A549 (cell line): ENCODE results near the gene TRAK2. TPM values are rescaled to one million over a fixed set of nuclear protein-coding genes. Genes with fewer than 3 reads are reported as not detected.

ENCODE experiments used
- ATAC-seq, 2 experiments: fragments of 200-7000 bp in 1 of 2; fragments of >200 bp in 1 of 2; cut with Nextera tagmentation in 1 of 2; cut with Tn5 transposase in 1 of 2; 3 replicates each; pipeline versions ENCODE4 v1.8.0 to v1.9.1; 2018 to 2020; ENCODE audit warnings: mild to moderate bottlenecking in 1 of 2, moderate library complexity in 1 of 2
- CTCF ChIA-PET: fragments of 300-600 bp; sonication (Branson Sonifier 250); formaldehyde crosslinking; extraction: SDS; loops from one replicate; lab custom pipeline; 2021; ENCODE audit warnings: antibody characterized with exemption, inconsistent platforms; lab: Yijun Ruan, JAX
- POLR2A ChIA-PET: fragments of 350-600 bp; formaldehyde crosslinking; extraction: SDS; loops from one replicate; lab custom pipeline; 2021; ENCODE audit warnings: antibody characterized with exemption, inconsistent platforms; lab: Yijun Ruan, JAX
- DNase-seq, 2 experiments: peaks; one replicate each; pipeline versions ENCODE4 v3.0.0 to v3.0.0-alpha.2; 2011 to 2016; ENCODE audit warnings: low read depth in 1 of 2, low spot score in 1 of 2
- FAIRE-seq: peaks from 2 replicates; lab custom pipeline; 2011; peaks lifted over from hg19 to GRCh38; lab: Jason Lieb, UNC
- H3K27ac ChIP-seq, 2 experiments: fragments of >200 bp; sonication (Bioruptor Twin); formaldehyde crosslinking; 3 replicates each; pipeline ENCODE4 v1.5.1; 2016 to 2017
- H3K4me1 ChIP-seq: fragments of >200 bp; sonication (Bioruptor Twin); formaldehyde crosslinking; 3 replicates; pipeline ENCODE4 v1.6.1; 2016
- H3K4me2 ChIP-seq: fragments of >200 bp; sonication (Bioruptor Twin); formaldehyde crosslinking; 3 replicates; pipeline ENCODE4 v1.6.1; 2016
- H3K4me3 ChIP-seq: fragments of >200 bp; sonication (Bioruptor Twin); formaldehyde crosslinking; 3 replicates; pipeline ENCODE4 v1.5.1; 2016
- H3K9me3 ChIP-seq: fragments of >200 bp; sonication (Bioruptor Twin); formaldehyde crosslinking; 3 replicates; pipeline ENCODE4 v1.6.1; 2016
- BCL3 ChIP-seq: fragments of >200 bp; sonication (Bioruptor Twin); formaldehyde crosslinking; IDR thresholded peaks from 3 replicates; pipeline ENCODE4 v1.6.1; 2016
- CBX8 ChIP-seq: fragments of 200-600 bp; sonication (generic); IDR thresholded peaks from 2 replicates; pipeline ENCODE4 v1.6.1; 2016
- EHF ChIP-seq: fragments of 250-450 bp; sonication (Bioruptor Pico); IDR thresholded peaks from 2 replicates; pipeline ENCODE4 v1.5.0; 2020; ENCODE audit warnings: mild to moderate bottlenecking
- FOSB ChIP-seq: fragments of 250-450 bp; sonication (Bioruptor Pico); IDR thresholded peaks from 2 replicates; pipeline ENCODE4 v1.5.0; 2020; ENCODE audit warnings: mild to moderate bottlenecking, moderate library complexity
- FOXS1 ChIP-seq: fragments of 250-450 bp; sonication (Bioruptor Pico); IDR thresholded peaks from 2 replicates; pipeline ENCODE4 v1.5.0; 2020; ENCODE audit warnings: mild to moderate bottlenecking, moderate library complexity
- HMGXB4 ChIP-seq: fragments of 250-450 bp; sonication (Bioruptor Pico); IDR thresholded peaks from 2 replicates; pipeline ENCODE4 v1.5.0; 2021; ENCODE audit warnings: mild to moderate bottlenecking, moderate library complexity, borderline replicate concordance
- HOXB5 ChIP-seq: fragments of 250-450 bp; sonication (Bioruptor Pico); IDR thresholded peaks from 2 replicates; pipeline ENCODE4 v1.5.0; 2020; ENCODE audit warnings: mild to moderate bottlenecking, moderate library complexity
- KDM5A ChIP-seq: fragments of 200-600 bp; sonication (generic); IDR thresholded peaks from 2 replicates; pipeline ENCODE4 v1.6.1; 2016; ENCODE audit warnings: antibody characterized with exemption, mild to moderate bottlenecking
- MAZ ChIP-seq: fragments of 150-350 bp; IDR thresholded peaks from 2 replicates; pipeline ENCODE4 v1.6.1; 2014; ENCODE audit warnings: antibody characterized with exemption, low read depth, low read length, borderline replicate concordance
- NPAS2 ChIP-seq: fragments of 250-450 bp; sonication (Bioruptor Pico); IDR thresholded peaks from 2 replicates; pipeline ENCODE4 v1.8.0; 2022; ENCODE audit warnings: mild to moderate bottlenecking, moderate library complexity, borderline replicate concordance
- POLR2AphosphoS2 ChIP-seq: conservative IDR thresholded peaks from 2 replicates; pipeline ENCODE4 v1.6.1; 2012; ENCODE audit warnings: low read length, improper control_type of control experiment, inconsistent platforms
- RAD21 ChIP-seq, 2 experiments: fragments of >200 bp in 1 of 2; sonication (Bioruptor Twin) in 1 of 2; formaldehyde crosslinking in 1 of 2; IDR thresholded peaks in 1 of 2; conservative IDR thresholded peaks in 1 of 2; 2 replicates in 1 of 2; 3 replicates in 1 of 2; pipeline ENCODE4 v1.6.1; 2012 to 2018; ENCODE audit warnings: inconsistent platforms in 1 of 2
- RCOR1 ChIP-seq: fragments of 150-350 bp; IDR thresholded peaks from 2 replicates; pipeline ENCODE4 v1.6.1; 2014; ENCODE audit warnings: antibody characterized with exemption, low read length, low read depth
- REST ChIP-seq: fragments of 200-600 bp; sonication (generic); IDR thresholded peaks from 2 replicates; pipeline ENCODE4 v1.6.1; 2016; ENCODE audit warnings: antibody characterized with exemption, mild to moderate bottlenecking, moderate library complexity
- SMC3 ChIP-seq: fragments of >200 bp; sonication (Bioruptor Twin); formaldehyde crosslinking; IDR thresholded peaks from 3 replicates; pipeline ENCODE4 v1.6.1; 2018; ENCODE audit warnings: inconsistent platforms
- ZFP36 ChIP-seq: fragments of 450-650 bp; IDR thresholded peaks from 2 replicates; pipeline ENCODE4 v1.6.1; 2014; ENCODE audit warnings: borderline replicate concordance; ENCODE audit not compliant: partially characterized antibody
- ZNF302 ChIP-seq: fragments of 250-450 bp; sonication (Bioruptor Pico); IDR thresholded peaks from 2 replicates; pipeline ENCODE4 v1.9.0; 2021; ENCODE audit warnings: inconsistent platforms, mild to moderate bottlenecking, moderate library complexity
- ZSCAN20 ChIP-seq: fragments of 250-450 bp; sonication (Bioruptor Pico); IDR thresholded peaks from 2 replicates; pipeline ENCODE4 v1.8.0; 2022; ENCODE audit warnings: mild to moderate bottlenecking, moderate library complexity
- WGBS: methylation state at CpG from one replicate; pipeline ENCODE4 v1.1.6; 2017; ENCODE audit errors: missing lambda C conversion rate; 5-methylcytosine and 5-hydroxymethylcytosine counted together
- polyA plus RNA-seq, 4 experiments: library from polyadenylated mRNA; depleted of rRNA in 3 of 4; stranded (reverse); fragments of >200 nt; fragmentation: RNase III in 1 of 4; extraction: RNeasy Plus Mini Kit Qiagen cat#74134 plus additional on column Dnase treatment in 1 of 4; gene quantifications; 2 replicates in 3 of 4; 3 replicates in 1 of 4; pipeline ENCODE4 v1.2.3, GENCODE V29; 2011 to 2017
- TF ChIP-seq, protein P1 (sequence below): fragments of >200 bp; sonication (Bioruptor Twin); formaldehyde crosslinking; IDR thresholded peaks from 3 replicates; pipeline ENCODE4 v1.5.1; 2016
- TF ChIP-seq, protein P2 (sequence below): IDR thresholded peaks from 2 replicates; pipeline ENCODE4 v1.6.1; 2012

Gene TRAK2
- polyA plus RNA-seq, 2 of the 4 experiments (the other 2 are of a cell fraction) = 10.2 to 22.4 TPM

DNA sequence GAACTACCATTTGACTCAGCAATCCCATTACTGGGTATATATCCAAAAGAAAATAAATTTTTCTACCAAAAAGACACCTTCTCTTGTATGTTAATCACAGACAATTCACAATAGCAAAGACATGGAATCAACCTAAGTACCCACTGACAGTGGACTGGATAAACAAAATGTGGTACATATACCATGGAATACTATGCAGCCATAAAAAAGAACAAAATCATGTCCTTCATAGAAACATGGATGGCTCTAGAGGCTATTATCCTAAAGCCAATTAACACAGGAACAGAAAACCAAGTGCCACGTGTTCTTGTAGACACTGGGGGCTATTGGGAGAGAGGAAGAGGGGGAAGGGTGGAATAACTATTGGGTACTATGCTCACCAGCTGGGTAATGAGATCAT lies 121.8 kb downstream of the TRAK2 start:
- H3K27ac ChIP-seq = no peak overlapping the region
- H3K9me3 ChIP-seq = 0 out of 3 replicates have a peak, but pooled peaks cover 7% of the 10 kb centered on the region
- no peak overlapping the region for H3K4me3 ChIP-seq
- H3K4me1 ChIP-seq = no peaks in the 10 kb centered on the region
- no peak for DNase-seq
- FAIRE-seq = no peak
- no peak for TF ChIP-seq HOXB5
- no peak for TF ChIP-seq MAZ
- no peak for TF ChIP-seq EHF (CRISPR knock-in tag)
- TF ChIP-seq, protein P1, sequence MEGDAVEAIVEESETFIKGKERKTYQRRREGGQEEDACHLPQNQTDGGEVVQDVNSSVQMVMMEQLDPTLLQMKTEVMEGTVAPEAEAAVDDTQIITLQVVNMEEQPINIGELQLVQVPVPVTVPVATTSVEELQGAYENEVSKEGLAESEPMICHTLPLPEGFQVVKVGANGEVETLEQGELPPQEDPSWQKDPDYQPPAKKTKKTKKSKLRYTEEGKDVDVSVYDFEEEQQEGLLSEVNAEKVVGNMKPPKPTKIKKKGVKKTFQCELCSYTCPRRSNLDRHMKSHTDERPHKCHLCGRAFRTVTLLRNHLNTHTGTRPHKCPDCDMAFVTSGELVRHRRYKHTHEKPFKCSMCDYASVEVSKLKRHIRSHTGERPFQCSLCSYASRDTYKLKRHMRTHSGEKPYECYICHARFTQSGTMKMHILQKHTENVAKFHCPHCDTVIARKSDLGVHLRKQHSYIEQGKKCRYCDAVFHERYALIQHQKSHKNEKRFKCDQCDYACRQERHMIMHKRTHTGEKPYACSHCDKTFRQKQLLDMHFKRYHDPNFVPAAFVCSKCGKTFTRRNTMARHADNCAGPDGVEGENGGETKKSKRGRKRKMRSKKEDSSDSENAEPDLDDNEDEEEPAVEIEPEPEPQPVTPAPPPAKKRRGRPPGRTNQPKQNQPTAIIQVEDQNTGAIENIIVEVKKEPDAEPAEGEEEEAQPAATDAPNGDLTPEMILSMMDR = no peak
- no peak for TF ChIP-seq REST
- no peak for TF ChIP-seq ZFP36
- TF ChIP-seq HMGXB4 (CRISPR knock-in tag) = no peak
- H3K4me2 ChIP-seq = no peak overlapping the region
- no peak for ATAC-seq
- CTCF ChIA-PET = interaction anchor here (1.5 kb wide), 1 partner anchor 35 kb away, joined by 6 read pairs; no protein-coding TSS in a partner anchor
- 10% methylated on average over 1 of the region's 1 CpG for WGBS
- POLR2A ChIA-PET = no interaction called here

- 52% methylated on average over 3 of the region's 3 CpGs for WGBS
- Histone ChIP-seq H3K9me3 (peaks cover 14% of the 10 kb centered on the region; the same call in 2 of the 3 replicates), H3K27ac (no peak overlapping the region), H3K4me1 (no peaks in the 10 kb centered on the region), H3K4me2 (no peak overlapping the region), H3K4me3 (no peak overlapping the region)
- ATAC-seq (no peak), DNase-seq (no peak), FAIRE-seq (no peak)
- ChIA-PET CTCF (interaction anchor here (0.9 kb wide), 1 partner anchor 24 kb away, joined by 3 read pairs; no protein-coding TSS in a partner anchor), POLR2A (no interaction called here)
- TF ChIP-seq RCOR1 (no peak), SMC3 (no peak), BCL3 (no peak), ZFP36 (no peak), POLR2AphosphoS2 (no peak), FOSB (CRISPR knock-in tag) (no peak), RAD21 (conservative IDR thresholded peaks at IDR 0.05 in 1 of 2, IDR thresholded peaks at IDR 0.05 in 1 of 2) (no peak), NPAS2 (CRISPR knock-in tag) (no peak), ZNF302 (CRISPR knock-in tag) (no peak), FOXS1 (CRISPR knock-in tag) (no peak), KDM5A (no peak), CBX8 (no peak), ZSCAN20 (CRISPR knock-in tag) (no peak)
- TF ChIP-seq, protein P2, sequence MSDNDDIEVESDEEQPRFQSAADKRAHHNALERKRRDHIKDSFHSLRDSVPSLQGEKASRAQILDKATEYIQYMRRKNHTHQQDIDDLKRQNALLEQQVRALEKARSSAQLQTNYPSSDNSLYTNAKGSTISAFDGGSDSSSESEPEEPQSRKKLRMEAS = no peak
Observed at GRCh38 chr2:201327678-201328077, 123.6 kb downstream of the TRAK2 start.
